Endothelial cell of umbilical vein (primary cell): Measurements from ENCODE around the gene SPATA19. TPM values are rescaled to one million over a fixed set of nuclear protein-coding genes. Genes with fewer than 3 reads are reported as not detected.

Source experiments
- Bru-seq: library from RNA; stranded (reverse); fragments of 400-500 nt; gene quantifications from one replicate; lab custom pipeline; 2021; lab: Mats Ljungman, UMichigan
- BruChase-seq, 2 experiments: library from RNA; stranded (reverse); fragments of 400-500 nt; gene quantifications; one replicate each; lab custom pipeline; 2021; lab: Mats Ljungman, UMichigan
- BruUV-seq: library from RNA; stranded (reverse); fragments of 400-500 nt; replicated peaks from 2 replicates; lab custom pipeline; 2021; lab: Mats Ljungman, UMichigan
- CTCF ChIA-PET: fragments of 300-600, 350-600 bp; sonication (Branson Sonifier 250); formaldehyde crosslinking; loops from one replicate; lab custom pipeline; 2021; ENCODE audit warnings: antibody characterized with exemption, inconsistent platforms; lab: Charles Lee
- POLR2A ChIA-PET: fragments of 300-600, 350-600 bp; sonication (Branson Sonifier 250); formaldehyde crosslinking; loops from one replicate; lab custom pipeline; 2021; ENCODE audit warnings: antibody characterized with exemption, inconsistent platforms; lab: Charles Lee
- DNase-seq: peaks from one replicate; pipeline ENCODE4 v3.0.0-alpha.2; 2011; ENCODE audit warnings: low read depth, low spot score
- FAIRE-seq: peaks from 2 replicates; lab custom pipeline; 2011; peaks lifted over from hg19 to GRCh38; lab: Jason Lieb, UNC
- H2AFZ ChIP-seq: 2 replicates; pipeline ENCODE4 v1.6.0; 2012; ENCODE audit warnings: low read depth, low read length, control low read depth, inconsistent platforms
- H3K27ac ChIP-seq: 2 replicates; pipeline ENCODE4 v1.5.1; 2011; ENCODE audit warnings: low read depth, mild to moderate bottlenecking, control low read depth, low read length, moderate library complexity; ENCODE audit not compliant: insufficient read depth
- H3K27me3 ChIP-seq, 2 experiments: 2 replicates each; pipeline versions ENCODE4 v1.6.0 to v1.6.1; 2011; ENCODE audit warnings: low read length in 2 of 2, mixed read lengths in 1 of 2; ENCODE audit not compliant: control insufficient read depth in 2 of 2, insufficient read depth in 2 of 2
- H3K36me3 ChIP-seq, 2 experiments: 2 replicates in 1 of 2; 3 replicates in 1 of 2; pipeline ENCODE4 v1.5.1; 2011; ENCODE audit warnings: low read length in 2 of 2, mild to moderate bottlenecking in 1 of 2, moderate library complexity in 1 of 2; ENCODE audit not compliant: control insufficient read depth in 2 of 2, insufficient read depth in 2 of 2; ENCODE audit errors: extremely low read depth in 1 of 2
- H3K4me1 ChIP-seq: 3 replicates; pipeline ENCODE4 v1.5.1; 2011; ENCODE audit warnings: mild to moderate bottlenecking, low read length; ENCODE audit not compliant: control insufficient read depth, insufficient read depth; ENCODE audit errors: extremely low read depth
- H3K4me2 ChIP-seq: 2 replicates; pipeline ENCODE4 v1.6.1; 2011; ENCODE audit warnings: low read length, control low read depth, mixed read lengths; ENCODE audit not compliant: insufficient read depth
- H3K4me3 ChIP-seq, 3 experiments: fragments of 200-600 bp in 1 of 3; sonication (generic), shearing (Covaris generic) in 1 of 3; replicated peaks in 1 of 3; 2 replicates each; pipeline ENCODE4 v1.5.1; 2011 to 2016; ENCODE audit warnings: control low read depth in 3 of 3, low read length in 3 of 3, mild to moderate bottlenecking in 2 of 3, inconsistent platforms in 1 of 3, low read depth in 1 of 3, moderate library complexity in 1 of 3; ENCODE audit not compliant: insufficient read depth in 1 of 3
- H3K79me2 ChIP-seq: 2 replicates; pipeline ENCODE4 v1.6.0; 2012; ENCODE audit warnings: low read length, inconsistent platforms; ENCODE audit not compliant: control insufficient read depth, insufficient read depth
- H3K9ac ChIP-seq: replicated peaks from 2 replicates; pipeline ENCODE3; 2011; ENCODE audit warnings: low read length, control low read depth; ENCODE audit not compliant: insufficient read depth; ENCODE audit errors: extremely low read depth
- H3K9me1 ChIP-seq: replicated peaks from 3 replicates; pipeline ENCODE4 v1.6.0; 2011; ENCODE audit warnings: mild to moderate bottlenecking, low read length; ENCODE audit not compliant: control insufficient read depth, insufficient read depth; ENCODE audit errors: extremely low read depth
- H3K9me3 ChIP-seq: replicated peaks from 2 replicates; pipeline ENCODE4 v1.5.1; 2012; ENCODE audit warnings: low read length, inconsistent platforms; ENCODE audit not compliant: control insufficient read depth, insufficient read depth
- H4K20me1 ChIP-seq: replicated peaks from 2 replicates; pipeline ENCODE3; 2011; ENCODE audit warnings: mild to moderate bottlenecking, low read length; ENCODE audit not compliant: control insufficient read depth, insufficient read depth; ENCODE audit errors: extremely low read depth
- CTCF ChIP-seq, 2 donors: IDR thresholded peaks; 1 replicate in 1 of 2; 2 replicates in 1 of 2; pipeline ENCODE4 v1.5.1; 2011; ENCODE audit warnings: low read length in 2 of 2, mild to moderate bottlenecking in 2 of 2, moderate library complexity in 2 of 2, control low read depth in 1 of 2, inconsistent platforms in 1 of 2, low read depth in 1 of 2; ENCODE audit not compliant: insufficient read depth in 1 of 2; ENCODE audit errors: extremely low read depth in 1 of 2
- EZH2 ChIP-seq: IDR thresholded peaks from 2 replicates; pipeline ENCODE4 v1.6.1; 2012; ENCODE audit warnings: borderline replicate concordance, low read depth, mild to moderate bottlenecking, moderate library complexity, low read length, inconsistent platforms; ENCODE audit not compliant: severe bottlenecking
- FOS ChIP-seq: IDR thresholded peaks from 2 replicates; pipeline ENCODE4 v1.6.1; 2011; ENCODE audit warnings: mild to moderate bottlenecking, low read length, moderate library complexity, borderline replicate concordance; ENCODE audit not compliant: insufficient read depth
- GATA2 ChIP-seq: IDR thresholded peaks from 2 replicates; pipeline ENCODE4 v1.7.0; 2011; ENCODE audit warnings: low read depth, mild to moderate bottlenecking, moderate library complexity, mixed read lengths, low read length; ENCODE audit not compliant: insufficient read length, insufficient read depth
- JUN ChIP-seq: IDR thresholded peaks from 2 replicates; pipeline ENCODE4 v1.6.1; 2011; ENCODE audit warnings: borderline replicate concordance, low read depth; ENCODE audit not compliant: insufficient read length, insufficient read depth
- MYC ChIP-seq: IDR thresholded peaks from one replicate; pipeline ENCODE4 v1.6.1; 2011; ENCODE audit warnings: mild to moderate bottlenecking, low read depth, low read length
- POLR2A ChIP-seq: IDR thresholded peaks from 2 replicates; pipeline ENCODE4 v1.6.1; 2012; ENCODE audit warnings: low read depth, mild to moderate bottlenecking, control low read depth, low read length
- POLR2AphosphoS5 ChIP-seq: IDR thresholded peaks from 2 replicates; pipeline ENCODE4 v1.6.1; 2012; ENCODE audit warnings: low read depth, mild to moderate bottlenecking, control low read depth, low read length, moderate library complexity; ENCODE audit not compliant: insufficient read depth
- dilution Hi-C: fragments of 300-500 bp; cut with MboI; formaldehyde crosslinking; loops from one replicate; pipeline ENCODE4 v1.15.0; 2019; ENCODE audit warnings: low sequenced_read_pairs; ENCODE audit not compliant: extremely low pct_ligation_motif_present
- intact Hi-C: fragments of 100-400 bp; cut with micrococcal nuclease; formaldehyde crosslinking; loops from one replicate; pipeline ENCODE4 v1.10.0; 2022
- long read RNA-seq: library from polyadenylated mRNA; stranded (forward); transcript quantifications from one replicate; pipeline ENCODE4 v2.0.0, GENCODE V29; 2021
- polyA minus RNA-seq, 3 experiments: library from RNA; depleted of rRNA, polyadenylated mRNA; stranded (reverse); fragments of >200 nt; gene quantifications; 1 replicate in 1 of 3; 2 replicates in 2 of 3; pipeline ENCODE4 v1.2.3, GENCODE V29; 2011
- polyA plus RNA-seq, 4 experiments: library from polyadenylated mRNA; depleted of rRNA in 3 of 4; stranded (reverse) in 3 of 4; unstranded in 1 of 4; fragments of >200 nt; gene quantifications; 2 replicates each; pipeline versions ENCODE4 v1.2.1 to v1.2.3, GENCODE V29; 2011 to 2012; ENCODE audit warnings: missing spikeins in 1 of 4
- total RNA-seq: library from RNA; stranded (reverse); gene quantifications from 2 replicates; pipeline ENCODE4 v1.2.3, GENCODE V29; 2021
- TF ChIP-seq, protein P1 (sequence below): IDR thresholded peaks from 2 replicates; pipeline ENCODE4 v1.6.1; 2011; ENCODE audit not compliant: insufficient read depth, insufficient read length

Gene SPATA19, protein sequence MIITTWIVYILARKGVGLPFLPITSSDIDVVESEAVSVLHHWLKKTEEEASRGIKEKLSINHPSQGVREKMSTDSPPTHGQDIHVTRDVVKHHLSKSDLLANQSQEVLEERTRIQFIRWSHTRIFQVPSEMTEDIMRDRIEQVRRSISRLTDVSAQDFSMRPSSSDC
- total RNA-seq = not detected in 2 replicates
- not detected in 2 replicates for polyA plus RNA-seq
- not detected in 2 replicates for polyA plus RNA-seq (2011; cell fraction: cytosol; rRNA removed)
- polyA plus RNA-seq (2011; cell fraction: nucleus; rRNA removed) = not detected in 2 replicates
- not detected in 2 replicates for polyA plus RNA-seq (2012)
- polyA minus RNA-seq = not detected in 2 replicates
- polyA minus RNA-seq (2011; cell fraction: cytosol; rRNA and poly(A)+ RNA removed) = not detected
- polyA minus RNA-seq (2011; cell fraction: nucleus; rRNA and poly(A)+ RNA removed) = not detected in 2 replicates
- Bru-seq, nascent RNA = not detected
- not detected for BruChase-seq, experiment 1, labeled RNA remaining after a 6-hour chase
- not detected for BruChase-seq, experiment 2, labeled RNA remaining after a 2-hour chase
- long read RNA-seq = 0 reads

DNA sequence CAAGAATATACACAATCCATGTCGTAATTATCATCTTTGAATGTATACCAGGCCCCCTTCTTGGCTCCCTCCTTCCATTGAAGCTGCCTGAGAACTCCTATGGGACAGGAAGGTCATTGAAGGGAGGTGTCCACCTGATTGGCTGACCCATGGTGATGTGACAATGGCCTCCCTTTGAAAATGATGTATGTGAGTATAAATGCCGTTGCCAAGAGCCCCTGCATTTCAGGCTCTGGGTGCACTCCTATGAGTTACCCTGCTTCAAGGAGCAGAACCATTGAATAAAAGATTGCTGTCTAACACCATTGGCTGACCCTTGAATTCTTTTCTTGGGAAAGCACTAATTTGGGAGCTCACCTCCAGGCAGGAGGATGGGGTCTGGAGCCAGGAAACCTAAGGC is at the start of gene SPATA19:
Gene SPATA19, minus strand, starts transcription at position 101 of the 400 bp plus-strand sequence. Its CDS starts 67 bp downstream, at position 34.
- dilution Hi-C loops (no loop called here), intact Hi-C loops (no loop called here)
- Histone ChIP-seq H3K9ac (no peak within 1 kb of the TSS), H3K4me3 (no peak within 1 kb of the TSS), H3K27me3 (no peaks in the 10 kb centered on the region), H3K4me2 (no peak within 1 kb of the TSS), H3K27ac (no peak within 1 kb of the TSS), H3K36me3 (no peaks in the 10 kb centered on the region), H4K20me1 (no peaks in the 10 kb centered on the region), H3K79me2 (no peaks in the 10 kb centered on the region), H3K9me1 (no peaks in the 10 kb centered on the region), H3K4me1 (no peaks in the 10 kb centered on the region), H2AFZ (no peak within 1 kb of the TSS), H3K9me3 (no peaks in the 10 kb centered on the region)
- ChIA-PET POLR2A (no interaction called here), CTCF (no interaction called here)
- no TSS peak for BruUV-seq
- TF ChIP-seq POLR2A = no peak
- FAIRE-seq (no peak), DNase-seq (no peak)

DNA sequence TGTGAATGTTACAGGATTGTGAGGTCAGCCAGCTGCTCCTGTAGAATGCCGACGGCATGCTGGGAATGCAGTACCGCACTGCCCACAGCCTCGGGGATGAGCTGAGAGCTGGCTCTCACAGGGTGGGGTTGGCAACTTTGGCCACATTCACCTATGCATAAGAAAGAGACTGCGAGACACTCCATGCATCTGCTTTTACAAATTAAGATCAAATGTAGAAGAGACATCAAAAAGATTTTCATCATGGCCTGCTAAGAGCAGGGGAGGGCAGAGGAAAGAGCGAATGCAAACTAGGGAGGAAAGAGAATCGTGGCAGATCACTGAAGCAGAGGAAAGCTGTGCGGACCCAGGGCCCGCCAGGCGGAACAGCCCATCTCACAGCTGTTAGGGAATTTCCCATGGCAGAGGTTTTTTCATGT is 49.8 kb upstream of the SPATA19 start:
- no peaks in the 10 kb centered on the region for H3K4me1 ChIP-seq
- no peaks in the 10 kb centered on the region for H3K79me2 ChIP-seq
- no peaks in the 10 kb centered on the region for H3K27me3 ChIP-seq
- no TSS peak for BruUV-seq
- H3K4me2 ChIP-seq = no peak overlapping the region
- POLR2A ChIA-PET = no interaction called here
- CTCF ChIA-PET = no interaction called here
- DNase-seq (no peak), FAIRE-seq (no peak)
- no peak overlapping the region for H3K4me3 ChIP-seq
- H3K9ac ChIP-seq = no peak overlapping the region
- TF ChIP-seq POLR2AphosphoS5 (no peak), MYC (no peak), EZH2 (no peak), FOS (no peak), JUN (no peak), GATA2 (no peak), CTCF (IDR thresholded peaks at IDR 0.05; ENCODE audit: extremely low read depth in 1 of 2, insufficient read depth in 1 of 2, low read depth in 1 of 2, low read length in 2 of 2) (no peak), POLR2A (no peak)
- TF ChIP-seq, protein P1, sequence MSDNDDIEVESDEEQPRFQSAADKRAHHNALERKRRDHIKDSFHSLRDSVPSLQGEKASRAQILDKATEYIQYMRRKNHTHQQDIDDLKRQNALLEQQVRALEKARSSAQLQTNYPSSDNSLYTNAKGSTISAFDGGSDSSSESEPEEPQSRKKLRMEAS = no peak
- H3K9me1 ChIP-seq = no peaks in the 10 kb centered on the region
- no peaks in the 10 kb centered on the region for H3K9me3 ChIP-seq
- no peaks in the 10 kb centered on the region for H4K20me1 ChIP-seq
- H3K27ac ChIP-seq = no peak overlapping the region
- no peak overlapping the region for H2AFZ ChIP-seq
- dilution Hi-C loops = no loop called here
- H3K36me3 ChIP-seq = no peaks in the 10 kb centered on the region
- intact Hi-C loops = no loop called here
